Stimulated activated CD4-positive, alpha-beta T cell treated with anti-CD3 and anti-CD28 coated beads, TNF-alpha, amount 100 ng/mL, for 24 hours (primary cell): ENCODE data around the gene SRGAP2B.
"Not testable (repeated sequence)": the region's sequence is repeated elsewhere in the genome, so short reads cannot be mapped to it uniquely, and the experiment has no call there.

Experiments used
- DNase-seq, 3 experiments: peaks; one replicate each; pipeline ENCODE4 v3.0.0-alpha.2; 2020; ENCODE audit warnings: low read depth in 3 of 3

The SRGAP2B gene

GRCh38 chr1:145095284-145096057 lies at the start of gene SRGAP2B, which contains the start of gene FAM72D:
Gene SRGAP2B, minus strand, starts transcription at chr1:145095328. Its CDS starts 2,427 bp downstream, at chr1:145092901.
Gene FAM72D, plus strand, starts transcription at chr1:145095974. Its CDS starts 874 bp downstream, at chr1:145096848.
- not testable (repeated sequence) for DNase-seq

DNA sequence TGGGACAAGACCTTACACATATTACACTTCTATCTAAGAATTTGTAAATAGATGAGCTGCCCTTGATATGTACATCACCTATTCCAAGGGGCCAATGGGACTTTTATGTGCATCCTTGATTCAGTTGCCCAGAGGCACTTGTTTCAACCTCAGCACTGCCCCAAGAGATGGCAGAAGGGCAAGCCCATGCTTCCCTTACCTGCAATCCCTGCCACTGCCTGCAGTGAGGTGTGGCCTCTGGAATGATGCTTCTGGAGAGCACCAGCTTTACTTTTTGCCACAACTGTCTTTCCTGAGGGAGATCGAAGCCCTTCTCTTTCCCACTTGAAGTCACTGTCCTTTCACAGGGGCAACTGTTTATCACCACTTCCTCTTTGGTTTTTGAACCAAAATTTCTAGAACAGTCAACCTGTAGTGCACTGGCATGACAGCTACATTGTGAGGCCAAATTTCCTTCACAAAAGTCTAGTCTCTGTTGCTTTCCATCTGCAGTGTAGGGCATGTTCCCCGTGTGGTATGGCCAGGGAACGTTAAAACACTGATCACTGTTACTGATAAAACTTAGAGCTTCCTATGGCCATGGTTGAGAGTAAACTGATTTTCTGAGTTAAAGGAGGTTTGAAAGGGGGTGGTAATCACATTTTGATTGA lies 49.3 kb upstream of the SRGAP2B start:
- DNase-seq: not testable (repeated sequence)

DNA sequence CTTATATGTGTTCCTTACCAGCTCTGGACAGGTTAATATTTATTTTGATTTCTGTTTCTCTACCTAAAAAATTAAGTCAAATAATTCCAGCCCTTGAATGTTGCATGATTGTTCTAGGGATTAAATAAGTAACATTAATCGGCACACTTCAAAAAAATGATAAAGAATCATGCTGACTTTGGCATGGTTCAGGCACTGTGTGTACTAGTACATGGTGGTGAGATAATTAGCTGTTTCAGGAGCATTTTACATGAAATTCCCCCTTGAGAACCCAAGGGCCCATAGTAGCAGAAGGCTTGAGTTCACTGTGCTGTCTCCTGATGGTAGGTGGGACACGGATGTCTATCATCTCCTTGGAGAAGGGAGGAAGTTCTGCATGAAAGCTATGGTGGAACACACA lies 45.4 kb upstream of the SRGAP2B start:
- not testable (repeated sequence) for DNase-seq

DNA sequence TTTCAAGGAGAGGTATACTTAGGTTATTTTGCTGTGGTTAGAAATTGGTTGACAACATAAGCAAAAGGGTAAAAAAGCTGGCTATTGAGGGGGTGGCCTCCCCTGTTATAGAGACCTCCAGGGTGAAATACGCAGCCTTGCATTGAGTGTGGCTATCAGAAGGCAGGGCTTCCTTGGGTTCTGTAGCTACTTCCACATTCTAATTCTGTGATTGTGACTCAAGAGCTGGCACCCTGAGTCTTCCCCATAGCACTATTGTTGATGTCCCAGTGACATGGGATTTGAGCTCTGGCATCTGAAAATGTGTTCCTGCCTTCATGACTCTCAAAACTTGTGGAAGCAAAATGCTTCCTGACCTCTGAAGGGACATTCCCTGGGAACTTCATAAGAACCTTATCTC lies 39.3 kb upstream of the SRGAP2B start:
- DNase-seq: not testable (repeated sequence)

DNA sequence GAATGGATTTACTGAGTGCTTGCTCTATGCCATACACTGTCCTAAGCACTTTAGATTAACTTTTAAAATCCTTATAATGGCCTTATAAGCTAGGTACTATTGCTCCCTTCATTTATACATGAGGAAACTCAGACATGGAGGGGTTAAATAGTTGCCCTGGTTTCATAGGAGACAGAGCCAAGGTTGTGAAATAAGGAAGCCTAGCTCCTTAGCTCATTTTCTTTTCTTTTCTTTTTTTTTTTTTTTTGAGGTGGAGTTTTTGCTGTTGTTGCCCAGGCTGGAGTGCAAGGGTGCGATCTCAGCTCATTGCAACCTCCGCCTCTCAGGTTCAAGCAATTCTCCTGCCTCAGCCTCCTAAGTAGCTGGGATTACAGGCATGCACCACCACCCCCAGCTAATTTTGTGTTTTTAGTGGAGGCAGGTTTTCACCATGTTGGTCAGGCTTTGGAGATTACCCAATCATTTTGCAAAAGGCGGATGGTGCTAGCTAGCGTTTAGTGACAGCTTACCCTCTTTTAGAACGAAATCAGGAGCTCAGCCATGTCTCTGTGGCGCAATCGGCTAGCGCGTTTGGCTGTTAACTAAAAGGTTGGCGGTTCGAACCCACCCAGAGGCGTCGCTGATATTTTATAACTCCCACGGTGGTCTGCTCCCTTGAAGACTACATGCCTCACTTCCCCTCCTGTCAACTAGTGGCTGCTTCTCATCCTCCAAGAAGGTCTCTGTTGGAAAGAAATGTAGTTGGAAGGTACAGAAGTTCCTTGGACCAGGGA lies 33.8 kb upstream of the SRGAP2B start:
- DNase-seq: not testable (repeated sequence)

DNA sequence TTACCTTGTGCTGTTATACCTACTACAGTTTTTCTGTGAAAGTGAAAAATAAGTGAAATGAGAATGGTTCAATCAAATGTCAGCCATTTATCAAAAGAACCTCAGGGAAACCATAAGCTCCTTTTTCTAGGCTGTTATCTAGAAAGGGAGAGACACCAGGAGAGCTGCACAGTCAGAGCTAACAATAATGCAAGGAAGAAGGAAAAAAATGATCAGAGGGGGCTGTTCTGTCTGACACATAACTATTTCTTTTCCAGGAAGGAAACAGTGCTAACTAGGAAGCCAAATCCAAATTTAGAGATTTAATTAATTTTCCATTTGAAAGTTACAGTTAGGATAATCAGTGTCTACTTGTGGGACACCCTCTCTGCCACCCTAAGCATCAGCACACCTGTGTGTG lies 32.0 kb upstream of the SRGAP2B start:
- not testable (repeated sequence) for DNase-seq

GRCh38 chr1:145125112-145125511 lies 30.0 kb upstream of the SRGAP2B start:
- DNase-seq: not testable (repeated sequence)

- not testable (repeated sequence) for DNase-seq
Observed at GRCh38 chr1:145123992-145124641, 29.0 kb upstream of the SRGAP2B start.

- not testable (repeated sequence) for DNase-seq
Observed at GRCh38 chr1:145123062-145123395, 27.9 kb upstream of the SRGAP2B start.

DNA sequence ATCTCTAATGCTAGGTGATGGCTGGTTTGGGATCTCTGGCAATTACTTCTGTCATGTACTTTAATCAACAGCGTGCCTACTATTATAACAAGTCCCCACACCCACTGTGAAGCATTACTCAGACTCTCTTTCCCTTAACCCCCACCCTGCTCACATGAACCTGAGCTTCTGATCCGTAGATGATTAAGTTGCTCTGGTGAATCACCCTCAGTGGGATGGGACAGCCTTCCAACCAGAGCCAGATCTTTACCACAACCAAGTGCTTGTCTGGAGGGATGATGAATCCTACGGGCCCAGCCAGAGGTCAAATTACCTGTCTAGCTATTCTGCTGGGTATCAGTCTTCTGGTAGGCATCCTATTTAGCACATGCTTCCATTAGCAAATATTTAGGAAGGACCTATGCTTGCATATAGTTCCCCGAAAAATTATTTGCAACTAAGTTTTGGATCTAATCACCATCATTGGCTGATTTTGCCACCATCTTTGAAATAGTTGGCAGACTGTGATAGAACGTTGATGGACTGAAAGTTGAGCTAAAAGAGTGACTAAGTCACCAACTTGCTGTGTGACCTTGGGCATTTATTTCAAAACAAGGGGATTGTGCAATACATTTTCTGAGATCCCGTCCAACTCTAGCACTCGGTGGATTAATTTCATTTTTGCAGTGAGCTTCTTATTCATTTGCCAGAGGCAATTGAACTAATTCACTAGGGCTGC lies 27.4 kb upstream of the SRGAP2B start:
- DNase-seq: not testable (repeated sequence)

GRCh38 chr1:145119842-145120241 lies 24.7 kb upstream of the SRGAP2B start:
- DNase-seq: not testable (repeated sequence)

DNA sequence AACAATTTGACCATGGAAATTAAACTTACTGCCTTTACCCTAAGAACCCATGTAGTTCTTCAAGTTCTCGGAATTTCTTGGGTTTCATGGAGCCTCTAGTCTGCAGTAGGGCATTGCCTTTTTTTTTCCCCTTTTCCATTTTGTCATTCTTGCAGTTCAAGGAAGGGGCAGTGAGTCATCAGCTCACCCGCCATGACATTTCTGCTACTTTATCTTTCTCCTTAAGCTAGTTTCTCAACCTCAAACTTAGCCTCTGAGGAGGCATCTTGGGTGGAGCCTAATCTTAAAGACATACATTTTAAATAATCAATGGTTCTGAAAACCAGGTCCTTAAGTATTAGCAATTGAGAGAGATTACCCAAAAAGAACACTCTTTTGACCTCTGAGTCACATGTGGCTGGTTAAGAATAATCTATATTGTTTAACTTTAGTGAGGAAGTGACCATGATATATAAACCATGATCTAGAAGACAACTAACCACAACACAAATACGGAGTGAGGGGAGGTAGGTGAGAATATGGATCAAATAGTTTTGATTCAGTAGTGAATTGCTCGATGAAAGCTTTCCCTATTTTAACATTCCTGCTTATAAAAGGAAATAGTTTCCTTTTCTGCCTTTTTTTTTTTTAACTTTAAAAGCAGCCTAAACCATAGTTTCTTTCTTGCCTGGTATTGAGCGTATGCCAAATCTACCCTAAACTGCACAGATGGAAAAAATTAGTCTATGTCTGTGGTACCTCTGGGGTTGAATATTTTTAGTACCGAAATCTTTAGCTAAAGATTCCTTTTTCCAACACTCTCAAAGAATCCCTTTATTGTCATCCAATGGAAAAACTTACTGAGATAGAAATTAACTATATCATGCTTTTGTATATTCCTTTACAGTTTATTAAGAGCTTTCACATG lies 20.7 kb upstream of the SRGAP2B start:
- DNase-seq: not testable (repeated sequence)

GRCh38 chr1:145114560-145115057 lies 19.5 kb upstream of the SRGAP2B start:
- not testable (repeated sequence) for DNase-seq

GRCh38 chr1:145112703-145113102 lies 17.6 kb upstream of the SRGAP2B start:
- DNase-seq: not testable (repeated sequence)

GRCh38 chr1:145111674-145112073 lies 16.5 kb upstream of the SRGAP2B start:
- not testable (repeated sequence) for DNase-seq

- not testable (repeated sequence) for DNase-seq
Observed at GRCh38 chr1:145103294-145103693, 8.2 kb upstream of the SRGAP2B start.

GRCh38 chr1:145101725-145102124 lies 6.6 kb upstream of the SRGAP2B start:
- DNase-seq: not testable (repeated sequence)

GRCh38 chr1:145094655-145095211 lies 395 bp downstream of the SRGAP2B start:
- DNase-seq: not testable (repeated sequence)

GRCh38 chr1:145093517-145094149 lies 1.5 kb downstream of the SRGAP2B start:
- not testable (repeated sequence) for DNase-seq
